Measurements from ENCODE around the gene EME2. TPM values are rescaled to one million over a fixed set of nuclear protein-coding genes. Genes with fewer than 3 reads are reported as not detected.

The EME2 gene
- total RNA-seq, 1 donor from 2014 or later = 6.8 TPM

DNA sequence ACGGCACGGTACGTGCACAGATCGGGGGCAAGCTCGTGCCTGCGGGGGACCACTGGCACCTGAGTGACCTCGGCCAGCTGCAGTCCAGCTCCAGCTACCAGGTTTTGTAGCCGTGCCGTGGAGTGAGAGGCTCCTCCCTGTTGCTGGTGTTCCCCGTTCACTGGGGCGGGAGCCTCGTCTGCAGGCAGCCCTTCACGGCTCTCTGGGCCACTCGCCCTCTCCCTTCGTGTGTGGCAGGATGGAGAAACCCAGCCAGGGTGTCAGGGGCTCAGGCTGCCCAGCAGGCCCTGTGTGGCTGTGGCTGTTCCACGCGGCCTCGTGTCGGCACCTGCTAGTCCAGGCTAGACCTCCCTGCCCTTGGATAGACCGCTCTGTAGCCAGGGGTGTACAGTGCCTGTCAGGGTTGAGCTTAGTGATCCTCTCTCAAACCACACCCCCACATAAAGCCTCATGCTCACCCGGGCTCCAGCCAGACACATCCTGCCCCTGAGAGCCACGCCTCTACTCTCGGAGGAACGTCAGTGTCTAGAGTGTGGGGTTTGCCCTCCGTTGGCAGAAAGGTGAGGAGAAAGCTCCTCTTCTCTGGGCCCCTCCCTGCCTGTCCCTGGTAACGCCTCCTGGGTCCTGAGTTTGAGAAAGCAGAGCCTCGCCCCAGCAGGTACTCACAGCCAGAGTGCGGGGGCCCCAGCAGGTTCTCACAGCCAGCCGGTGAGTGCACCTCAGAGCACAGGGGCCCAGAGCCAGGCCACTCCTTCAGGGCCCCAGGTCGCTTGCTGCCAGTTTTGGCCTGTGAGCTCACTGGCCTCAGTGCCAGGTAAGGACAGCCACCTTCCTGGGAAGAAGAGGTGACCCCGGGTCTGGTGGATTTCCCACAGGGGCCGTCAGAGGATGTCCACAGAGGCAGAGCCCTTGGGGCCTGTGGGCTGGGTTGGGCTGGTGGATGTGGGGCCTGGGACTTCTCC, 29.0 kb upstream of the EME2 start:
- TF ChIP-seq, protein P1, sequence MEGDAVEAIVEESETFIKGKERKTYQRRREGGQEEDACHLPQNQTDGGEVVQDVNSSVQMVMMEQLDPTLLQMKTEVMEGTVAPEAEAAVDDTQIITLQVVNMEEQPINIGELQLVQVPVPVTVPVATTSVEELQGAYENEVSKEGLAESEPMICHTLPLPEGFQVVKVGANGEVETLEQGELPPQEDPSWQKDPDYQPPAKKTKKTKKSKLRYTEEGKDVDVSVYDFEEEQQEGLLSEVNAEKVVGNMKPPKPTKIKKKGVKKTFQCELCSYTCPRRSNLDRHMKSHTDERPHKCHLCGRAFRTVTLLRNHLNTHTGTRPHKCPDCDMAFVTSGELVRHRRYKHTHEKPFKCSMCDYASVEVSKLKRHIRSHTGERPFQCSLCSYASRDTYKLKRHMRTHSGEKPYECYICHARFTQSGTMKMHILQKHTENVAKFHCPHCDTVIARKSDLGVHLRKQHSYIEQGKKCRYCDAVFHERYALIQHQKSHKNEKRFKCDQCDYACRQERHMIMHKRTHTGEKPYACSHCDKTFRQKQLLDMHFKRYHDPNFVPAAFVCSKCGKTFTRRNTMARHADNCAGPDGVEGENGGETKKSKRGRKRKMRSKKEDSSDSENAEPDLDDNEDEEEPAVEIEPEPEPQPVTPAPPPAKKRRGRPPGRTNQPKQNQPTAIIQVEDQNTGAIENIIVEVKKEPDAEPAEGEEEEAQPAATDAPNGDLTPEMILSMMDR (IDR thresholded peaks at IDR 0.05; ENCODE audit: insufficient read depth, low read length, poor library complexity, severe bottlenecking) = no peak
- DNase-seq (ENCODE audit: low read depth) = no peak
- no peak overlapping the region for H3K4me3 ChIP-seq (ENCODE audit: low read depth, low read length)
- no peaks in the 10 kb centered on the region for H3K27me3 ChIP-seq (ENCODE audit: control insufficient read depth, insufficient read depth, low read length)
- H3K36me3 ChIP-seq (ENCODE audit: control insufficient read depth, insufficient read depth, low read length) = no peaks in the 10 kb centered on the region

DNA sequence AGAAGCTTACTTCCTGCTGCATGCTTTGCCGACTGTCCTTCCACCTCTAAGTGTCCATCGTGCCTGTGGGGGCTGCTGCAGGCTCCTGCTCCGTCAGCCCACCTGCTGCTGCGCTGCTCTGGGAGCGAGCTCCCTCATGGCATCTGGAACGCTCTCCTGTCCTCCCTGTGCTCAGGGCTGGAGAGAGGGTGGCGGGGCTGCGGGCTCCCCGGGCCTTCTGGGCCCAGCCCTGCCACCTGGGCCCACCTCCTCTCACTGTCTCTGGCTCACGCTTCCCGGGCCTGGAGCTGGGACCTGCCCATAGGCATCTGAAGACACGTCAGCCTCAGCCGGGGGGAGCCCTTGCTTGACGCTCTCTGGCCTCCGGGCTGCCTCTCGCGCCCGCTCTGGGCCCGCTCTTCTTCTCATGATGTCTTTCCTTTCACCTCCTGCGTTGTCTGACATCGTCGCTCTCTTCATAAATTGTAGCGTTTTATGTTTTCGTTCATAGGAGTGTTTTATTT, 28.2 kb upstream of the EME2 start:
- H3K36me3 ChIP-seq (ENCODE audit: control insufficient read depth, insufficient read depth, low read length) = peaks cover 1% of the 10 kb centered on the region
- DNase-seq (ENCODE audit: low read depth) = no peak
- TF ChIP-seq, protein P1 (IDR thresholded peaks at IDR 0.05; ENCODE audit: insufficient read depth, low read length, poor library complexity, severe bottlenecking) = no peak

DNA sequence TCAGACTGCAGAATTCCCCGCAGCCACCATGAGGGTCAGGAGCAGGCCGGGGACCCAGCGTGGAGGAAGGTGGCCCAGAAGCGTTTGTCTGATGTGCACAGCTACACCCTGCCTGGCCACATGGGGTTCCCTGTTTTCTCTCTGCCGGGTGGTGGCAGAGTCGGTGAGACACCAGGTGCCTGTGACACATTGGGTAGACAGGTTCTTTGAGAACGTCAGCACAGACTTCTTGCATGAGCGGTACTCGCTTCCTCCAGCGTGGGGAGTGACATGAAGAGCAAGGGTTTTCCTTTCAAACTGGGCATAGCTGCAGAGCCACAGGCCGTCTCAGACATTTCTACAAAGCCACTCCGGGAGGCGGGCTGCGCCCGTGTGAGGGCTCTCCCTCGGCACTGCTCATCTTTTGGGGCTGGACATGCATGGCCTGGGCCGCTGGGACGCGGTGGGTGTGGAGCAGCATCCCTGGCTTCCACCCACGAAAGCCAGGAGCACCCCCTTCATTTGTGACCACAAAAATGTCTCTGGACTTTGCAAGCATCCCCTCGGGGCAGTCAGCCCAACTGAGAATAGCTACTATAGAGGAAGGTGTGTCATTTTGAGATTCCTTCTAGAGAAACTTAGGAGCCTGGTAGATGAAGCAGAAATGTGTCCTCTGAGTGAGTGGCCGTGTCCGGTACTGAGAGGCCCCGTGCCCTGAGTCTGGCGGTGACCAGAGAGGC, 27.3 kb upstream of the EME2 start:
- no peak overlapping the region for H3K4me3 ChIP-seq (ENCODE audit: low read depth, low read length)
- peaks cover 1% of the 10 kb centered on the region for H3K36me3 ChIP-seq (ENCODE audit: control insufficient read depth, insufficient read depth, low read length)
- TF ChIP-seq, protein P1 (IDR thresholded peaks at IDR 0.05; ENCODE audit: insufficient read depth, low read length, poor library complexity, severe bottlenecking) = no peak
- no peak for DNase-seq (ENCODE audit: low read depth)
- H3K27me3 ChIP-seq (ENCODE audit: control insufficient read depth, insufficient read depth, low read length) = no peaks in the 10 kb centered on the region

More for the DNA sequence above, 28.2 kb upstream of the EME2 start:
- Histone ChIP-seq H3K4me3 (ENCODE audit: low read depth, low read length) (no peak overlapping the region), H3K27me3 (ENCODE audit: control insufficient read depth, insufficient read depth, low read length) (no peaks in the 10 kb centered on the region)

GRCh38 chr16:1745900-1746692, 26.5 kb upstream of the EME2 start:
- H3K36me3 ChIP-seq (ENCODE audit: control insufficient read depth, insufficient read depth, low read length) = peaks cover 1% of the 10 kb centered on the region
- DNase-seq (ENCODE audit: low read depth) = no peak
- H3K4me3 ChIP-seq (ENCODE audit: low read depth, low read length) = no peak overlapping the region
- TF ChIP-seq, protein P1 (IDR thresholded peaks at IDR 0.05; ENCODE audit: insufficient read depth, low read length, poor library complexity, severe bottlenecking) = no peak
- no peaks in the 10 kb centered on the region for H3K27me3 ChIP-seq (ENCODE audit: control insufficient read depth, insufficient read depth, low read length)

DNA sequence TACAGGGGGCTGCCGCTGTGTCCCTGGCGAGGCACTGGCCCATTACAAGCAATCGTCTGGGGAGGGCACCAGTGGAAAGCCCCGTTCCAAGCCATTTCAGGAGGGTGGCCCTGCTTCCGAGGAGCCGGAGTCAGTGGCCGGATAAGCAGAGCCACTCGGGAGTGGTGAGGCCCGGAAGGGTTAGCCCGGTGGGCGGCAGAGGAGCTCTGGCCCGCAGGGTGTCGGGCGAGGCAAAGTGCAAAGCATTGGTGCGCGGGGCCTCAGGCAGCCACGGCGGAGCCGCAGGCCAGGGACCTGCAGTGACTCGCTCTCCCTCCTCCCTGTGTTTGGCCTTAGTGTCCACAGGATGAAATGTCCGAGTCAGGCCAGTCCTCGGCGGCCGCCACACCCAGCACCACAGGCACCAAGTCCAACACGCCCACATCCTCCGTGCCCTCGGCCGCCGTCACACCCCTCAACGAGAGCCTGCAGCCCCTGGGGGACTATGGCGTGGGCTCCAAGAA, 25.9 kb upstream of the EME2 start:
- Histone ChIP-seq H3K36me3 (ENCODE audit: control insufficient read depth, insufficient read depth, low read length) (peaks cover 1% of the 10 kb centered on the region), H3K4me3 (ENCODE audit: low read depth, low read length) (no peak overlapping the region), H3K27me3 (ENCODE audit: control insufficient read depth, insufficient read depth, low read length) (no peaks in the 10 kb centered on the region)
- TF ChIP-seq, protein P1 (IDR thresholded peaks at IDR 0.05; ENCODE audit: insufficient read depth, low read length, poor library complexity, severe bottlenecking) = no peak
- no peak for DNase-seq (ENCODE audit: low read depth)

All from kidney epithelial cell (primary cell).